Caco-2 (cell line): ENCODE results near the gene ARSB. TPM values are rescaled to one million over a fixed set of nuclear protein-coding genes. Genes with fewer than 3 reads are reported as not detected.

Experiments used
- BruUV-seq: library from RNA; stranded (reverse); fragments of 400-500 nt; replicated peaks from 2 replicates; lab custom pipeline; 2021; lab: Mats Ljungman, UMichigan
- CTCF ChIA-PET: fragments of 300-600 bp; sonication (Branson Sonifier 250); formaldehyde crosslinking; loops from one replicate; lab custom pipeline; 2022; ENCODE audit warnings: antibody characterized with exemption; lab: Charles Lee
- POLR2A ChIA-PET: fragments of 300-600 bp; sonication (Branson Sonifier 250); formaldehyde crosslinking; loops from one replicate; lab custom pipeline; 2022; ENCODE audit warnings: antibody characterized with exemption; lab: Charles Lee
- DNase-seq, 2 experiments: peaks; one replicate each; pipeline versions ENCODE4 v3.0.0 to v3.0.0-alpha.2; 2020 to 2022
- H3K27me3 ChIP-seq: replicated peaks from 2 replicates; pipeline ENCODE4 v1.6.0; 2011; ENCODE audit warnings: low read length; ENCODE audit not compliant: control insufficient read depth, insufficient read depth
- H3K36me3 ChIP-seq: 2 replicates; pipeline ENCODE4 v1.5.1; 2011; ENCODE audit warnings: low read length; ENCODE audit not compliant: control insufficient read depth, insufficient read depth
- H3K4me1 ChIP-seq: fragments of 250-450 bp; sonication (Bioruptor Pico); 2 replicates; pipeline ENCODE4 v1.5.1; 2020; ENCODE audit warnings: mild to moderate bottlenecking
- H3K4me3 ChIP-seq: 2 replicates; pipeline ENCODE4 v1.5.1; 2011; ENCODE audit warnings: low read depth, mild to moderate bottlenecking, control low read depth, low read length
- H3K9me3 ChIP-seq: fragments of 250-450 bp; sonication (Bioruptor Pico); 2 replicates; pipeline ENCODE4 v1.5.1; 2020; ENCODE audit warnings: mild to moderate bottlenecking, moderate library complexity
- H3K27ac Mint-ChIP-seq: one replicate; pipeline ENCODE4 v1.8.0; 2022; ENCODE audit warnings: mixed read lengths; ENCODE audit not compliant: unreplicated experiment
- H3K27me3 Mint-ChIP-seq: one replicate; pipeline ENCODE4 v1.8.0; 2022; ENCODE audit warnings: mixed read lengths; ENCODE audit not compliant: insufficient read depth, unreplicated experiment
- H3K36me3 Mint-ChIP-seq: one replicate; pipeline ENCODE4 v1.8.0; 2022; ENCODE audit warnings: mild to moderate bottlenecking, mixed read lengths; ENCODE audit not compliant: insufficient read depth, unreplicated experiment
- H3K4me1 Mint-ChIP-seq: one replicate; pipeline ENCODE4 v1.8.0; 2022; ENCODE audit warnings: low read depth, mixed read lengths; ENCODE audit not compliant: unreplicated experiment
- H3K4me3 Mint-ChIP-seq: one replicate; pipeline ENCODE4 v1.8.0; 2022; ENCODE audit warnings: mild to moderate bottlenecking, moderate library complexity, mixed read lengths; ENCODE audit not compliant: unreplicated experiment
- H3K9me3 Mint-ChIP-seq: one replicate; pipeline ENCODE4 v1.8.0; 2022; ENCODE audit warnings: mixed read lengths; ENCODE audit not compliant: unreplicated experiment
- intact Hi-C: fragments of 100-400 bp; cut with micrococcal nuclease; formaldehyde crosslinking; loops from one replicate; pipeline ENCODE4 v1.10.0; 2022; ENCODE audit not compliant: unreplicated experiment
- total RNA-seq: library from RNA; stranded (reverse); gene quantifications from 2 replicates; pipeline ENCODE4 v1.2.3, GENCODE V29; 2022
- TF ChIP-seq, protein P1 (sequence below), 2 experiments: fragments of 200-600 bp in 1 of 2; IDR thresholded peaks; 1 replicate in 1 of 2; 2 replicates in 1 of 2; pipeline versions ENCODE4 v1.5.1 to v1.8.0; 2011 to 2022; ENCODE audit warnings: antibody characterized with exemption in 1 of 2, control low read depth in 1 of 2, inconsistent platforms in 1 of 2, low read depth in 1 of 2, low read length in 1 of 2, mild to moderate bottlenecking in 1 of 2, moderate library complexity in 1 of 2; ENCODE audit not compliant: insufficient read depth in 1 of 2, severe bottlenecking in 1 of 2, unreplicated experiment in 1 of 2

The ARSB gene
- total RNA-seq, 1 experiment from 2014 or later: 17.4 TPM

DNA sequence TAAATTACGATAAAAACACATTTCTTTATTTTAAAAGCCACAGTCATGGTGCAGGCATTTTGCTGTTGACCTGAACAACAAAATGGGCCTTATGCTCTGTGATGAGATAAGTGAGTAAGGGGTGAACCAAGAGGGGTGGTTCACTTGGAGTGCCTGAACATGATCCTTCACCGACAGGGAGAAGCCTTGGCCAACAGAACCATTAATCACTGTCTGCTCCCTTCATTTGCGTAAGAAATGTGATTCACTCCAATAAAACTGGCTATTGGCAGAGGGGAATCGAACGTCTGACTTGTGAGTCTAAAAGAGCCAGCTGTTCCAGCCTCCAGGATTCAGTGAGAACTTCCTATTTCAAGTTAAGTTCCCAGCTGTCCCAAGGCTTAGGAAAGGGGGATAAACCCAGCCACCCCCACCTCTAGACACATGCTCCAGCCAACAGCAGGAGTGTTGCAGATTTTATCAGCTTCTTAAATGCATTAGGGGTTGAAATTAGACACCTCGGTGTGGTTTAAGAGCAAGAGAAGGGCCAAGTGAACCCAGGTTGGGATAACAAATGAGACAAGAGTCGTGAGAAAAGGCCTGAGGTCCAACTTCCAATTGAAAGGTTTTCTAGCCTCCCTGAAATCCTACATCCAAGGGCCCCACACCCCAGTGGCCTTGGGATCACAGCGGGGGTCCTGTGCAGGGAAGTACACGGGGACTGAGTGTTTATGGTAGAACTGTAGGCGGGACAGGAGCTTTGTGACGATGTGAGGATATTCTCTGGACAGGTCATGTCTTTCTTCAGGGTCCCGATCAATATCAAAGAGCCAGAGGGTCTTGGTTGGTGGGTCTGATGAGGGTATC is 205.1 kb downstream of the ARSB start:
- no peak for DNase-seq
- TF ChIP-seq, protein P1, sequence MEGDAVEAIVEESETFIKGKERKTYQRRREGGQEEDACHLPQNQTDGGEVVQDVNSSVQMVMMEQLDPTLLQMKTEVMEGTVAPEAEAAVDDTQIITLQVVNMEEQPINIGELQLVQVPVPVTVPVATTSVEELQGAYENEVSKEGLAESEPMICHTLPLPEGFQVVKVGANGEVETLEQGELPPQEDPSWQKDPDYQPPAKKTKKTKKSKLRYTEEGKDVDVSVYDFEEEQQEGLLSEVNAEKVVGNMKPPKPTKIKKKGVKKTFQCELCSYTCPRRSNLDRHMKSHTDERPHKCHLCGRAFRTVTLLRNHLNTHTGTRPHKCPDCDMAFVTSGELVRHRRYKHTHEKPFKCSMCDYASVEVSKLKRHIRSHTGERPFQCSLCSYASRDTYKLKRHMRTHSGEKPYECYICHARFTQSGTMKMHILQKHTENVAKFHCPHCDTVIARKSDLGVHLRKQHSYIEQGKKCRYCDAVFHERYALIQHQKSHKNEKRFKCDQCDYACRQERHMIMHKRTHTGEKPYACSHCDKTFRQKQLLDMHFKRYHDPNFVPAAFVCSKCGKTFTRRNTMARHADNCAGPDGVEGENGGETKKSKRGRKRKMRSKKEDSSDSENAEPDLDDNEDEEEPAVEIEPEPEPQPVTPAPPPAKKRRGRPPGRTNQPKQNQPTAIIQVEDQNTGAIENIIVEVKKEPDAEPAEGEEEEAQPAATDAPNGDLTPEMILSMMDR (IDR thresholded peaks at IDR 0.05; ENCODE audit: insufficient read depth in 1 of 2, low read depth in 1 of 2, low read length in 1 of 2, severe bottlenecking in 1 of 2, unreplicated experiment in 1 of 2): no peak
- Histone ChIP-seq H3K36me3 (no peaks in the 10 kb centered on the region), H3K4me3 (no peak overlapping the region), H3K4me1 (no peaks in the 10 kb centered on the region), H3K9me3 (no peaks in the 10 kb centered on the region), H3K27me3 (no peaks in the 10 kb centered on the region)
- ChIA-PET POLR2A (no interaction called here), CTCF (interaction anchor here (0.6 kb wide), 1 partner anchor 22 kb away, joined by 3 read pairs; no protein-coding TSS in a partner anchor)
- Mint-ChIP-seq H3K27ac (no peak overlapping the region), H3K4me1 (no peaks in the 10 kb centered on the region), H3K4me3 (no peak overlapping the region), H3K9me3 (no peaks in the 10 kb centered on the region), H3K36me3 (no peaks in the 10 kb centered on the region), H3K27me3 (no peaks in the 10 kb centered on the region)
- intact Hi-C loops: no loop called here
- no TSS peak for BruUV-seq

DNA sequence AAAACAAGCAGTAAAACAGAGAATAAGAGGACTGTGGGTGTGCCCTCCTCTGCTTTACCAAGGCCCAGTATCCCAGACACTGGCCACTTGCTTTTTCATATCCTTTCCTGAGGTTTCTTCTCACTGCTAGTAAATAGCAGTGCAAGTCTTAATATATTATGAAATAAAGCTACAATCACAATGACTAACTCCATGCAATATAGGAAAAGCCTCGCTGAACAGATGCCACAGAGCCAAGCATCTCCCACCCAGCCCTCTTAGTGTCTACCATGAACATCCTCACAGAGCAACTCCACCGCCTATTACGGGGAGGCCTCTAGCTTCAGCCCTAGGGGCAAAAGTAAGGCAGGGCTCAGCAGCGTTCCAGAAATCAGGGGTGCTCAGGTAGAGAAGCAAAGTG is 205.8 kb downstream of the ARSB start:
- TF ChIP-seq, protein P1 (IDR thresholded peaks at IDR 0.05; ENCODE audit: insufficient read depth in 1 of 2, low read depth in 1 of 2, low read length in 1 of 2, severe bottlenecking in 1 of 2, unreplicated experiment in 1 of 2): no peak
- no peak overlapping the region for H3K4me3 Mint-ChIP-seq
- intact Hi-C loops: no loop called here
- H3K27me3 Mint-ChIP-seq: no peaks in the 10 kb centered on the region
- Histone ChIP-seq H3K36me3 (no peaks in the 10 kb centered on the region), H3K4me1 (no peaks in the 10 kb centered on the region), H3K27me3 (no peaks in the 10 kb centered on the region), H3K9me3 (no peaks in the 10 kb centered on the region), H3K4me3 (no peak overlapping the region)
- H3K36me3 Mint-ChIP-seq: no peaks in the 10 kb centered on the region
- ChIA-PET CTCF (no interaction called here), POLR2A (no interaction called here)
- no peaks in the 10 kb centered on the region for H3K9me3 Mint-ChIP-seq
- no peaks in the 10 kb centered on the region for H3K4me1 Mint-ChIP-seq
- no peak overlapping the region for H3K27ac Mint-ChIP-seq
- BruUV-seq: no TSS peak
- no peak for DNase-seq

DNA sequence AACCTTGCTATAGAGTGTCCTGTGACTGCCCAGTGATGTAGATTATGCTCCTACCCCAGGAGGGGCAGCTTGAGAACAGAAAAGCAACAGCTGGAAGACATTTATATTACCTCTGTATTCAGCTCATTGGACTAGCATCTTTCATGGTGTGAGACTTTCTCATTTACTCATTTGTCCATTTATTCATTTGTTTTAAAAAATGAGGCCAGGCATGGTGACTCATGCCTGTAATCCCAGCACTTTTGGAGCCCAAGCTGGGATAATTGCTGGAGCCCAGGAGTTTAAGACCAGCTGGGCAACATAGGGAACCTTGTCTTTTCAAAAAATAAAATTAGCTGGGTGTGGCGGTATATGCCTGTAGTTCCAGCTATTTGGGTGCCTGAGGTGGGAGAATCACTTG is 206.6 kb downstream of the ARSB start:
- BruUV-seq: no TSS peak

More for the DNA sequence above, 206.6 kb downstream of the ARSB start:
- no peak for DNase-seq
- ChIA-PET CTCF (no interaction called here), POLR2A (no interaction called here)
- Histone ChIP-seq H3K9me3 (no peaks in the 10 kb centered on the region), H3K4me3 (no peak overlapping the region), H3K36me3 (no peaks in the 10 kb centered on the region), H3K27me3 (no peaks in the 10 kb centered on the region), H3K4me1 (no peaks in the 10 kb centered on the region)
- Mint-ChIP-seq H3K27ac (no peak overlapping the region), H3K4me3 (no peak overlapping the region), H3K36me3 (no peaks in the 10 kb centered on the region), H3K27me3 (no peaks in the 10 kb centered on the region), H3K9me3 (no peaks in the 10 kb centered on the region), H3K4me1 (no peaks in the 10 kb centered on the region)
- TF ChIP-seq, protein P1 (IDR thresholded peaks at IDR 0.05; ENCODE audit: insufficient read depth in 1 of 2, low read depth in 1 of 2, low read length in 1 of 2, severe bottlenecking in 1 of 2, unreplicated experiment in 1 of 2): no peak
- intact Hi-C loops: no loop called here
